Measurements from ENCODE around the gene SMARCAL1. TPM values are rescaled to one million over a fixed set of nuclear protein-coding genes. Genes with fewer than 3 reads are reported as not detected.
"Not testable (repeated sequence)": the region's sequence is repeated elsewhere in the genome, so short reads cannot be mapped to it uniquely, and the experiment has no call there.

SMARCAL1 gene
- total RNA-seq, 1 donor from 2014 or later = 23.5 TPM

DNA sequence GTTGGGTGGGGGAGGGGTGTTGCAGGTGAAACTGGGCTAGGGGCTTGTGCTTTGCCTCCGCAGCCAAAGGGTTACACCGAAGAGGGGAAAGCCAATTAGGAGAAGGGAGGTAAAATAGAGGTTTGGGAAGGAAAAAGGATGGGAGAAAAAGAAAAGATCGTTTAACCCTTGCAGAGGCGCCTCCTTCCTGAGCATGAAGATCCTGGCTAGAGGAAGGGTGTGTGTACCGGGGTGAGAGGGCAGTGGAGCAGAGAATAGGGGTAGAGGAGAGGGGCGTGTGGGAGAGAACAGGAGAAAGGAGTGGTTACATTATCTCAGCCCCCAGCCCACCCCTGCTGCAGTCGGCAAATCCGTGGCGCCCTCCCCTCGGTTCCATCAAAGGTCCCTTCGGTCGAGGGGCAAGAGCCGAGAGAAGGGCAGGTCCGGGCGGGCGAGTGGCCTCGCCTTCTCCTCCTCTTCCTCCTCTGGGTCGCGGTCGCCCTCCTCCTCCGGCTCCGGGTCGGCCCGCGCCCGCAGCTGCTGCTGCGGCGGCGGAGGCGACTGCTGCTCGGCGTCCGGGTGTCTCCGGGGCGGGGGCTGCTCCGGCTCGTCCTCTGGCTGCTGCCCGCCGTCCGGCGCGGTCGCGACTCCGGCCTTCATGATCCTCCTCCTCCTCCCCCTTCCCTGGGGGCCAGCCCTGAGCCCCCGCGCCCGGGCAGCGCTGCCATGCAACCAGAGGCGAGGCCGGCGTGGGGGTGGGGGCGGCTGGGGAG lies 41.1 kb upstream of the SMARCAL1 start:
- peak overlapping the region; percentile 43 for H3K4me3 ChIP-seq (ENCODE audit: low read depth, low read length)
- no peak for TF ChIP-seq CTCF (conservative IDR thresholded peaks at IDR 0.05; ENCODE audit: low read depth, low read length)
- no peak for DNase-seq (ENCODE audit: low read depth)

DNA sequence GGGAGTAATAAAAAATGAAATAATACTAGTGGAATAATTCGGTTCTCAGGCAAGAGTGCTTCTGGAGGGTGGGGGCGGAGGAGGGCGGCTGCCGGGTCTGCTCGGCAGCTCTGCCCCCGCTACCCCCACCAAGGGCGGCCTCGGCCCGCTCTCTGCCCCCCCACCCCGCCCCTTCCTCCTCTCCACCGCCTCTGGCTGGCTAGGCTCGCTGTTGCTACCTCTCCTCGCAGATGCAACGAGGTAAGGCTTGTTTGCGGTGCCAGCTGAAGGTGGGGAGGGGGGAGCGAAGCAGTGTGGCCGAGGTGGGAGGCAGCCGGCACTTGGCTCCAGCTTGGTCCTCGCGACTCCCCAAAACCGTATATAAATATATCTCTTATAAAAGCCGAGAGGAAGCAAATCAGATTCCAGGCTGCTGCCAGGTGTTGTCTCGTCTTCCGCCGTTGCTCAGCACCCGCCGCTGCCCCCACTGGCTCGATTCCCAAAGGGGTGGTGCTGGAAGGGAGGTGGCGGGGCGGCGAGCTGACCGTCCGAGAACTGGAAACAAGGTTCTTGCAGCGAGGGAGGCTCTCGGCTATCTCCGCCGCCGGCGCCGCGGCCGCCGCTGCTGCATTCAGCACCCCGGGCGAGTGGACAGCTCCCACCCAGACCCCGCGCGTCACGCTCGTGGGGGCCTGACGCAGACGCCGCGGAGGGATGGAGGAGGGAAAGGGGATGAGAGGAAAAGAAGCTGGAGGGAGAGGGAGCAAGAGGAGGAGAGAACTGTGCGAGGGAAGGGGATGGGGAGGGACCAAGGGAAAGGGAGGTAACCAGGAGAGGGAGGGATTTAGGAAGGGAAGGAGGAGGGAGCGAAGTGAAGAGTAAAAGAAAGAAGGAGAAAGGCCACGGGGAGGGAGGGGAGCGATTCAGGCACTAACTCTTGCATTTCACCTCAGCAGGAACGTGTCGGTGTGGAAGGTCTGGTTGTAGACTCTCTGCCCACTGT lies 40.3 kb upstream of the SMARCAL1 start, which contains the start of gene MARCHF4:
TSS of gene MARCHF4 (minus strand) at position 763 of the 982 bp plus-strand sequence. CDS start 2,223 bp downstream, outside the sequence.
- no peak for DNase-seq (ENCODE audit: low read depth)
- no peak for TF ChIP-seq CTCF (conservative IDR thresholded peaks at IDR 0.05; ENCODE audit: low read depth, low read length)
- H3K4me3 ChIP-seq (ENCODE audit: low read depth, low read length) = peak within 1 kb of the TSS; percentile 43

GRCh38 chr2:216372761-216373291 lies 39.5 kb upstream of the SMARCAL1 start:
- H3K4me3 ChIP-seq (ENCODE audit: low read depth, low read length) = no peak overlapping the region
- DNase-seq (ENCODE audit: low read depth) = no peak
- TF ChIP-seq CTCF (conservative IDR thresholded peaks at IDR 0.05; ENCODE audit: low read depth, low read length) = no peak

- TF ChIP-seq CTCF (conservative IDR thresholded peaks at IDR 0.05; ENCODE audit: low read depth, low read length) = no peak
- DNase-seq (ENCODE audit: low read depth) = no peak
- no peak overlapping the region for H3K4me3 ChIP-seq (ENCODE audit: low read depth, low read length)
These were observed 38.4 kb upstream of the SMARCAL1 start for GRCh38 chr2:216373896-216374295.

DNA sequence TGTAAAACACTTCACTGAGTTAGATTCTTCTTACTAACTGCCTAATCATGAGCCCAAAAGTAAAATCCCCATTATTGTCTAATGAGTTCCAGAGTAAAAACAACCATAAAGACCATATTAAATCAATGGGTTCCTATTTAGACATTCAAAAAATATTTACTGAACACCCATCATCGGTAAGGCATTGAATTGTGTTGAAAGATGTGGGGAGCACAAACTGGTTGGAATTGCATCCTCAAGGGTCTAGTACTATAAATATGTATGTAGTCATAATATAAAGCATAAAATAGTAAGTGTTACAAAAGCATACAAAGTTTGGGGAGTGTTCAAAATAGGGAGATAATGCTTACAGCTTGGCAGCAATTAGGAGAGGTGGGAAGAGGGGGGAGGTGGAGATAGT lies 37.0 kb upstream of the SMARCAL1 start:
- TF ChIP-seq CTCF (conservative IDR thresholded peaks at IDR 0.05; ENCODE audit: low read depth, low read length) = no peak
- no peak overlapping the region for H3K4me3 ChIP-seq (ENCODE audit: low read depth, low read length)
- DNase-seq (ENCODE audit: low read depth) = no peak

GRCh38 chr2:216379977-216380376 lies 32.3 kb upstream of the SMARCAL1 start:
- no peak overlapping the region for H3K4me3 ChIP-seq (ENCODE audit: low read depth, low read length)
- DNase-seq (ENCODE audit: low read depth) = no peak
- TF ChIP-seq CTCF (conservative IDR thresholded peaks at IDR 0.05; ENCODE audit: low read depth, low read length) = no peak

DNA sequence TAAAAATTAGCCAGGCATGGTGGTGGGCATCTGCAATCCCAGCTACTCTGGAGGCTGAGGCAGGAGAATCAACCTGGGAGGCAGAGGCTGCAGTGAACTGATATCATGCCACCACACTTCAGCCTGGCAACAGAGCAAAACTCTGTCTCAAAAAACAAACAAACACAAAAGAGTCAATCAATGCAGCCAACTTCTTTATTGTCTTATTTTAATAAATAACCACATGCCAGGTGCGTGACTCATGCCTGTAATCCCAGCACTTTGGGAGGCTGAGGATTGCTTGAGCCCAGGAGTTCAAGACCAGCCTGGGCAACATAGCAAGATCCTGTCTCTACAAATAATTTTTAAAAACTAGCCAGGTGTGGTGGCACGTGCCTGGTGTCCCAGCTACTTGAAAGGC lies 27.9 kb upstream of the SMARCAL1 start:
- H3K4me3 ChIP-seq (ENCODE audit: low read depth, low read length); DNase-seq (ENCODE audit: low read depth): not testable (repeated sequence)
